ENCODE results near the gene ABI2.
A peak's percentile ranks its signal among the peaks of the same experiment; 100 is the strongest.
"Not testable (repeated sequence)": the region's sequence is repeated elsewhere in the genome, so short reads cannot be mapped to it uniquely, and the experiment has no call there.

Gene ABI2

GRCh38 chr2:203379156-203379555 is 51.0 kb downstream of the ABI2 start:
- no peaks in the 10 kb centered on the region for H3K79me2 ChIP-seq (ENCODE audit: insufficient read depth, low read length)
- H3K27me3 ChIP-seq (ENCODE audit: insufficient read depth, low read length, poor library complexity, severe bottlenecking), result no peaks in the 10 kb centered on the region
- H3K4me3 ChIP-seq (ENCODE audit: low read length, poor library complexity, severe bottlenecking), result no peak overlapping the region
- TF ChIP-seq, protein P1, sequence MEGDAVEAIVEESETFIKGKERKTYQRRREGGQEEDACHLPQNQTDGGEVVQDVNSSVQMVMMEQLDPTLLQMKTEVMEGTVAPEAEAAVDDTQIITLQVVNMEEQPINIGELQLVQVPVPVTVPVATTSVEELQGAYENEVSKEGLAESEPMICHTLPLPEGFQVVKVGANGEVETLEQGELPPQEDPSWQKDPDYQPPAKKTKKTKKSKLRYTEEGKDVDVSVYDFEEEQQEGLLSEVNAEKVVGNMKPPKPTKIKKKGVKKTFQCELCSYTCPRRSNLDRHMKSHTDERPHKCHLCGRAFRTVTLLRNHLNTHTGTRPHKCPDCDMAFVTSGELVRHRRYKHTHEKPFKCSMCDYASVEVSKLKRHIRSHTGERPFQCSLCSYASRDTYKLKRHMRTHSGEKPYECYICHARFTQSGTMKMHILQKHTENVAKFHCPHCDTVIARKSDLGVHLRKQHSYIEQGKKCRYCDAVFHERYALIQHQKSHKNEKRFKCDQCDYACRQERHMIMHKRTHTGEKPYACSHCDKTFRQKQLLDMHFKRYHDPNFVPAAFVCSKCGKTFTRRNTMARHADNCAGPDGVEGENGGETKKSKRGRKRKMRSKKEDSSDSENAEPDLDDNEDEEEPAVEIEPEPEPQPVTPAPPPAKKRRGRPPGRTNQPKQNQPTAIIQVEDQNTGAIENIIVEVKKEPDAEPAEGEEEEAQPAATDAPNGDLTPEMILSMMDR (conservative IDR thresholded peaks at IDR 0.05; ENCODE audit: low read length), result no peak
- no peak for TF ChIP-seq EZH2phosphoT487 (IDR thresholded peaks at IDR 0.05; ENCODE audit: borderline replicate concordance)
- H3K9me2 ChIP-seq (replicated peaks; ENCODE audit: low read depth, low read length), result no peaks in the 10 kb centered on the region
- H3F3A ChIP-seq (ENCODE audit: low read depth), result no peaks in the 10 kb centered on the region; the same call in 1 of the 2 replicates
- no peaks in the 10 kb centered on the region for H4K20me1 ChIP-seq (ENCODE audit: insufficient read depth, low read length, poor library complexity, severe bottlenecking)
- peaks cover 3% of the 10 kb centered on the region; the same call in 1 of the 2 replicates for H3K36me3 ChIP-seq (ENCODE audit: insufficient read depth, low read length)
- no peak overlapping the region for H3K9ac ChIP-seq (ENCODE audit: low read depth, low read length, poor library complexity, severe bottlenecking)
- no peaks in the 10 kb centered on the region for H3K9me3 ChIP-seq (ENCODE audit: insufficient read depth, low read depth, low read length)
- H2AFZ ChIP-seq (ENCODE audit: low read length), result no peak overlapping the region
- H3K4me2 ChIP-seq (ENCODE audit: low read depth, low read length, poor library complexity, severe bottlenecking), result no peak overlapping the region
- H3K4me1 ChIP-seq (ENCODE audit: insufficient read depth, low read length, poor library complexity, severe bottlenecking), result no peaks in the 10 kb centered on the region

DNA sequence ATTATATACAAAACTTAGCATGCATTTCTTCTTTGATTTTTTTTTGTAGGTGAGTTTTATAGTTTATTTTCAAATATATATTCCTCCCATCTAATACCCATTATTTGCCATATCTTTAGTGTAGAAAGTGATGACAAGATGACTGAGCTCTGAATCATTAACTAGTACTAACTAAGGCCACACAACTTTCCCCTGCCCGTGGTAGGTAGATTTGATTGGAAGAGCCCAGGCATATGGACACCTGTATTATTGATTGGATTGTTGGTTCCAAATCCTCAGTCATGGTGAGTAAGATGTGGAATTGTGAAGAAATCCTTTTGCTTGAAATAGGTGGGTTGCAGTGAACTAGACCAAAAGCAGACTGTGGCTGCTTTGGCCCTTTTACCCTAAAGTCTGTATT is 54.8 kb downstream of the ABI2 start:
- Histone ChIP-seq H4K20me1 (ENCODE audit: insufficient read depth, low read length, poor library complexity, severe bottlenecking) (no peaks in the 10 kb centered on the region), H3K9ac (ENCODE audit: low read depth, low read length, poor library complexity, severe bottlenecking) (no peak overlapping the region), H3F3A (ENCODE audit: low read depth) (no peaks in the 10 kb centered on the region; the same call in 1 of the 2 replicates), H3K4me3 (ENCODE audit: low read length, poor library complexity, severe bottlenecking) (no peak overlapping the region), H3K9me2 (replicated peaks; ENCODE audit: low read depth, low read length) (no peaks in the 10 kb centered on the region), H3K79me2 (ENCODE audit: insufficient read depth, low read length) (no peaks in the 10 kb centered on the region), H3K4me1 (ENCODE audit: insufficient read depth, low read length, poor library complexity, severe bottlenecking) (no peaks in the 10 kb centered on the region), H3K27me3 (ENCODE audit: insufficient read depth, low read length, poor library complexity, severe bottlenecking) (no peaks in the 10 kb centered on the region), H3K9me3 (ENCODE audit: insufficient read depth, low read depth, low read length) (no peaks in the 10 kb centered on the region), H3K36me3 (ENCODE audit: insufficient read depth, low read length) (peaks cover 6% of the 10 kb centered on the region; the same call in 1 of the 2 replicates), H3K4me2 (ENCODE audit: low read depth, low read length, poor library complexity, severe bottlenecking) (no peak overlapping the region), H2AFZ (ENCODE audit: low read length) (no peak overlapping the region)
- TF ChIP-seq, protein P1 (conservative IDR thresholded peaks at IDR 0.05; ENCODE audit: low read length), result no peak
- no peak for TF ChIP-seq EZH2phosphoT487 (IDR thresholded peaks at IDR 0.05; ENCODE audit: borderline replicate concordance)

GRCh38 chr2:203388153-203388552 is 60.0 kb downstream of the ABI2 start:
- H3K9me3 ChIP-seq (ENCODE audit: insufficient read depth, low read depth, low read length); H3K27me3 ChIP-seq (ENCODE audit: insufficient read depth, low read length, poor library complexity, severe bottlenecking); H3K9me2 ChIP-seq (replicated peaks; ENCODE audit: low read depth, low read length); H3K9ac ChIP-seq (ENCODE audit: low read depth, low read length, poor library complexity, severe bottlenecking); H3F3A ChIP-seq (ENCODE audit: low read depth); H3K4me3 ChIP-seq (ENCODE audit: low read length, poor library complexity, severe bottlenecking); H2AFZ ChIP-seq (ENCODE audit: low read length); H4K20me1 ChIP-seq (ENCODE audit: insufficient read depth, low read length, poor library complexity, severe bottlenecking); H3K4me1 ChIP-seq (ENCODE audit: insufficient read depth, low read length, poor library complexity, severe bottlenecking); H3K4me2 ChIP-seq (ENCODE audit: low read depth, low read length, poor library complexity, severe bottlenecking); H3K79me2 ChIP-seq (ENCODE audit: insufficient read depth, low read length): not testable (repeated sequence)
- H3K36me3 ChIP-seq (ENCODE audit: insufficient read depth, low read length), result peaks cover 17% of the 10 kb centered on the region; the same call in 1 of the 2 replicates

DNA sequence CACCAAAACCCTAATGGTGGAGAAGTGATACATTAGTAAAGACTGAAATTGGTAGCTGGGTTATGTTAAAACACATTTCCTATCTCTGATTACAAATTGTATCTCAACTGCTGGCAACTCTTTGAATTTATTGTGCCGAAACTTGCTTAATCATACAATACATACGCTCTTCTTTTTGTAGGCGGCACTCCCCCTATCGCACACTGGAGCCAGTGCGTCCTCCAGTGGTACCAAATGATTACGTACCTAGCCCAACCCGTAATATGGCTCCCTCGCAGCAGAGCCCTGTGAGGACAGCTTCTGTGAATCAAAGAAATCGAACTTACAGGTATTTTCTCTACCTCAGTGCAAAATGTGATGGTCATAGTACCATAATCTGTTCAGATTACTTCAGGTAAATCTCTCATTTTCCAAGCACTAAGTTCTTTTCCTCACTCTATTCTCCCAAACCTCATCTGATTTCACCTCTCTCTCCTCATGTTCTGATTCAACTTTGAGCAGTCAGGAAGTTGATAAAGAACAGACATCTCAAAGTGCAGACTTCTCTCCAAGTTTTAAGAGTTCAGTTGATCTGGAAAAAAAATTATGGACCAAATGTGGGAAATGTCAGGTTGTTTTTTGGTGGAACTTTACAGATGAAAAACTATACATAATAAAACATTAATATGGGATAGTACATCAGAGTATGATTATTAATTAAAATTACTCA is 66.5 kb downstream of the ABI2 start:
- H3K36me3 ChIP-seq (ENCODE audit: insufficient read depth, low read length), result peaks cover 42% of the 10 kb centered on the region

More for the DNA sequence above, 66.5 kb downstream of the ABI2 start:
- no peaks in the 10 kb centered on the region for H4K20me1 ChIP-seq (ENCODE audit: insufficient read depth, low read length, poor library complexity, severe bottlenecking)
- no peak overlapping the region for H3K4me2 ChIP-seq (ENCODE audit: low read depth, low read length, poor library complexity, severe bottlenecking)
- H3K27me3 ChIP-seq (ENCODE audit: insufficient read depth, low read length, poor library complexity, severe bottlenecking), result no peaks in the 10 kb centered on the region
- H3F3A ChIP-seq (ENCODE audit: low read depth), result no peaks in the 10 kb centered on the region
- no peaks in the 10 kb centered on the region for H3K4me1 ChIP-seq (ENCODE audit: insufficient read depth, low read length, poor library complexity, severe bottlenecking)
- no peaks in the 10 kb centered on the region; the same call in 1 of the 2 replicates for H3K9me3 ChIP-seq (ENCODE audit: insufficient read depth, low read depth, low read length)
- TF ChIP-seq, protein P1 (conservative IDR thresholded peaks at IDR 0.05; ENCODE audit: low read length), result peak; percentile 45
- TF ChIP-seq EZH2phosphoT487 (IDR thresholded peaks at IDR 0.05; ENCODE audit: borderline replicate concordance), result no peak
- no peaks in the 10 kb centered on the region for H3K9me2 ChIP-seq (replicated peaks; ENCODE audit: low read depth, low read length)
- H3K4me3 ChIP-seq (ENCODE audit: low read length, poor library complexity, severe bottlenecking), result no peak overlapping the region
- H3K79me2 ChIP-seq (ENCODE audit: insufficient read depth, low read length), result no peaks in the 10 kb centered on the region
- no peak overlapping the region for H2AFZ ChIP-seq (ENCODE audit: low read length)
- H3K9ac ChIP-seq (ENCODE audit: low read depth, low read length, poor library complexity, severe bottlenecking), result no peak overlapping the region

All from Loucy (cell line).